ENCODE data around the gene ZC2HC1C.
A peak's percentile ranks its signal among the peaks of the same experiment; 100 is the strongest.
"Not testable (repeated sequence)": the region's sequence is repeated elsewhere in the genome, so short reads cannot be mapped to it uniquely, and the experiment has no call there.

Gene ZC2HC1C

DNA sequence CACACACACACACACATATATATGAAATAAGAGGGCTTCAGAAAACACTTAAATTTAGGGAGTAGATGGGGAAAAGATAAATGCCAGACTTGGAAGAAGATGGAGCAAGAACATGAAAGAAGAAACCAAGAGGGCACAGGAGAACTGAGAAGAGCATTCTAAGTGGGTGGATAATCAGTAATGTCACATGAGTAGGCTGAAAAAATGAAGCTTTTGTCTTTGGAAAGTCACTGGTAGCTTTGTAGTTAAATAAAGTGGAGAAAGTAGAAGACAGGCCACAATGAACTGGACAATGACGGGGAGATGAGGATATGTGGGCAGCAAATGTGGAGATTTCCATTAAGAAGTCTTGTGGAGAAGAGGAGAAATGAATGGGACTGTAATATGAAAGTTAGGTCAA is 2.2 kb upstream of the ZC2HC1C start:
- H3K4me1 Mint-ChIP-seq = peaks cover 8 to 20% of the 10 kb centered on the region in 2 donors
- ATAC-seq (replicated peaks) (no peak), DNase-seq (no peak)
- no peaks in the 10 kb centered on the region for H3K9me3 Mint-ChIP-seq
- H3K27ac Mint-ChIP-seq = no peak overlapping the region
- H3K27me3 Mint-ChIP-seq = no peaks in the 10 kb centered on the region
- H3K36me3 Mint-ChIP-seq = peaks cover 3% of the 10 kb centered on the region in 2 donors
- no peak overlapping the region for H3K4me3 Mint-ChIP-seq

- not testable (repeated sequence) for DNase-seq; ATAC-seq (replicated peaks); H3K27ac Mint-ChIP-seq; H3K9me3 Mint-ChIP-seq; H3K27me3 Mint-ChIP-seq; H3K36me3 Mint-ChIP-seq; H3K4me3 Mint-ChIP-seq
- H3K4me1 Mint-ChIP-seq = peaks cover 8 to 20% of the 10 kb centered on the region in 2 donors
These were observed 1.7 kb upstream of the ZC2HC1C start for GRCh38 chr14:75067765-75068164.

DNA sequence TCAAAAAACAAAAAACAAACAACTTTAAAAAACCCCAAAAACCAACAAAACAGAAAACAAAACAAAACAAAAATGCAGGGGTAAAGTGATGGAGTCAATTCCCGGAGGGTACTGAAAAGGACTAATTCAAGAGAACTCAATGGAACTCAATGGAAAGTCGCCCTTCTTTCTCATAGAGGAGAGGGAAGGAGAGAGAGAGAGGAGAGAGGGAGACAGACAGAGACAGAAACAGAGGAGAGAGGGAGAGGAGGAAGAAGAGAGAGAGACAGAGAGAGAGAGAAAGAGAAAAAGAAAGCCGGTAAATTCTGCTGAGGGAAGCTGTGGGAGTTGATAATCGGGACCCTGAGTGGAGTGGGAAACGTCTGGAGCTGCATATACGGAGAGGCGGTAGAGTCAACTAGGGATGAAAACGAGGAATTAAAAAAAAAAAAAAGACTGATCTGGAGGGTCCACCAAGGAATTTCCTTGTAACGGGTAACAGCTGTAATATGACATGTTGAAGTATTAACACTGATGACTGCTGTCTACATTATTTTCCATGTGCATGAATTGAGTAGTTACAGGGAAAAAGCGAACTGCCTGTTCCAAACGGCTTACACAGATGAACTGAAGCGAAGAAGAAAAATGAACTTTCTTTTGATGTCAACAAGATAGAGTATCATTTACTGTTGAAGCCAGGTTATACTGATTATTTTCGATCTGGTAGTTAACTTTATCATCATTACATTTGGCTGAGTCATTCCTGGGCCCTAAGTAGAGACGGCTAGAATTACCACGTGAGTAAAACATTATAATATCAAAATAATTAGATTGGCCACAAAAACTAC is 934 bp upstream of the ZC2HC1C start:
- no peak overlapping the region for H3K27ac Mint-ChIP-seq
- no peak overlapping the region for H3K4me3 Mint-ChIP-seq
- DNase-seq = no peak
- no peaks in the 10 kb centered on the region for H3K9me3 Mint-ChIP-seq
- peak in 1 of 2 donors; percentile 11 for ATAC-seq (replicated peaks)
- no peaks in the 10 kb centered on the region for H3K27me3 Mint-ChIP-seq
- H3K4me1 Mint-ChIP-seq = peaks cover 3 to 14% of the 10 kb centered on the region in 2 donors
- H3K36me3 Mint-ChIP-seq = peaks cover 3% of the 10 kb centered on the region in 2 donors

DNA sequence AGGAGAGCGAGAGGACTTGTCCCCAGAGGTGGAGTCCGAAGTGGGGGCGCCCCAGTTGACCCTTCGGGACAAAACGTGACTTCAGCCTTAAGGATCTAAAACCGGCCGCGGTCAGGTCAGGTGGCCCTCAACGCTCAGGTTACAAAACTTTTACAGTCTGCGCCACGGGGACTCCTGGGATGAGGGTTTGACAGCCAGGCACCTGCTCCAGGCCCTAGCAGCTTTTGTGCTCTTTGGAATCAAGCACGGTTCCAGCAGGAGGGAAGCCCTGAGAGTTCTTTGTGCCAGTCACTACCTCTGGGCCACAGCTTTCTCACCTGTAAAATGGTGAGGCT is 337 bp downstream of the ZC2HC1C start:
- H3K4me1 Mint-ChIP-seq = peaks cover 3 to 6% of the 10 kb centered on the region in 2 donors
- H3K4me3 Mint-ChIP-seq = peak overlapping the region in 1 of 2 donors; percentile 39
- H3K9me3 Mint-ChIP-seq = no peaks in the 10 kb centered on the region
- H3K27me3 Mint-ChIP-seq = no peaks in the 10 kb centered on the region
- DNase-seq (no peak), ATAC-seq (replicated peaks) (peak in 1 of 2 donors; percentile 2)
- H3K27ac Mint-ChIP-seq = peak overlapping the region; percentile 90
- H3K36me3 Mint-ChIP-seq = peaks cover 0 to under 1% of the 10 kb centered on the region in 2 donors

- ATAC-seq (replicated peaks) (no peak), DNase-seq (no peak)
- Mint-ChIP-seq H3K36me3 (peaks cover 0 to 5% of the 10 kb centered on the region in 2 donors), H3K27me3 (no peaks in the 10 kb centered on the region), H3K4me1 (peaks cover 3 to 6% of the 10 kb centered on the region in 2 donors), H3K27ac (no peak overlapping the region), H3K9me3 (no peaks in the 10 kb centered on the region), H3K4me3 (no peak overlapping the region)
These were observed 942 bp downstream of the ZC2HC1C start for GRCh38 chr14:75070383-75070782.

GRCh38 chr14:75077794-75078193 is 8.4 kb downstream of the ZC2HC1C start:
- no peak overlapping the region for H3K27ac Mint-ChIP-seq
- H3K4me3 Mint-ChIP-seq = no peak overlapping the region
- DNase-seq (no peak), ATAC-seq (replicated peaks) (no peak)
- H3K36me3 Mint-ChIP-seq = peaks cover 0 to 12% of the 10 kb centered on the region in 2 donors
- no peaks in the 10 kb centered on the region for H3K4me1 Mint-ChIP-seq
- H3K9me3 Mint-ChIP-seq = no peaks in the 10 kb centered on the region
- H3K27me3 Mint-ChIP-seq = no peaks in the 10 kb centered on the region

GRCh38 chr14:75079521-75079920 is 10.1 kb downstream of the ZC2HC1C start:
- ATAC-seq (replicated peaks) = no peak
- DNase-seq = no peak
- Mint-ChIP-seq H3K27me3 (no peaks in the 10 kb centered on the region), H3K27ac (no peak overlapping the region), H3K36me3 (peaks cover 8 to 26% of the 10 kb centered on the region in 2 donors), H3K4me1 (no peaks in the 10 kb centered on the region), H3K4me3 (no peak overlapping the region), H3K9me3 (no peaks in the 10 kb centered on the region)

- Mint-ChIP-seq H3K36me3 (peaks cover 20 to 31% of the 10 kb centered on the region in 2 donors), H3K27me3 (no peaks in the 10 kb centered on the region), H3K9me3 (no peaks in the 10 kb centered on the region)
These were observed 12.3 kb downstream of the ZC2HC1C start for GRCh38 chr14:75081660-75082229.

GRCh38 chr14:75083271-75083670 is 13.8 kb downstream of the ZC2HC1C start:
- H3K36me3 Mint-ChIP-seq = peaks cover 22 to 35% of the 10 kb centered on the region in 2 donors
- H3K27ac Mint-ChIP-seq = no peak overlapping the region

More at GRCh38 chr14:75081660-75082229, 12.3 kb downstream of the ZC2HC1C start:
- DNase-seq (no peak), ATAC-seq (replicated peaks) (no peak)
- no peak overlapping the region for H3K27ac Mint-ChIP-seq
- H3K4me3 Mint-ChIP-seq = no peak overlapping the region
- no peaks in the 10 kb centered on the region for H3K4me1 Mint-ChIP-seq

DNA sequence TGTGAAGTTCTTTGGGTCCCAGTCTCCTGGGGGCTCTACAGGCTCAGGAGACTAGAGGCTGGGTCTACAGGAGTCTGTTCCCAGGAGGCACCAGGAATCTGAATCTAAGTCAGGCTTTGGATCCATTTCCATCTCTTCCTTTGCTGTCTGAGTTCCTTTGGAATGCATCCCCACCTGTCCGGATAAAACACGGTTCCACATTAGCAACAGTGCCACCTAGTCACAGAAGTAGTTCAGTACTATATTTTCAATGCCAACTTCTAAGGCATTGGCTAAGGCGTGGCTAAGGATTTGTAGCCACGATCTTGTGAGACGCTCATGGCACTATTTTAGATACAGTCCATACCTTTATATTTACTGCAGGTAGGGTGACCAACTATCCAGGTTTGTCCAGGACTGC is 15.1 kb downstream of the ZC2HC1C start:
- peaks cover 27 to 40% of the 10 kb centered on the region in 2 donors for H3K36me3 Mint-ChIP-seq
- no peaks in the 10 kb centered on the region for H3K4me1 Mint-ChIP-seq
- ATAC-seq (replicated peaks) = no peak
- no peaks in the 10 kb centered on the region for H3K27me3 Mint-ChIP-seq
- no peak for DNase-seq
- peak overlapping the region; percentile 47 for H3K27ac Mint-ChIP-seq
- no peak overlapping the region for H3K4me3 Mint-ChIP-seq
- no peaks in the 10 kb centered on the region for H3K9me3 Mint-ChIP-seq

More at GRCh38 chr14:75083271-75083670, 13.8 kb downstream of the ZC2HC1C start:
- no peak overlapping the region for H3K4me3 Mint-ChIP-seq
- H3K4me1 Mint-ChIP-seq = no peaks in the 10 kb centered on the region
- no peaks in the 10 kb centered on the region for H3K27me3 Mint-ChIP-seq
- ATAC-seq (replicated peaks) = no peak
- no peak for DNase-seq
- H3K9me3 Mint-ChIP-seq = no peaks in the 10 kb centered on the region

DNA sequence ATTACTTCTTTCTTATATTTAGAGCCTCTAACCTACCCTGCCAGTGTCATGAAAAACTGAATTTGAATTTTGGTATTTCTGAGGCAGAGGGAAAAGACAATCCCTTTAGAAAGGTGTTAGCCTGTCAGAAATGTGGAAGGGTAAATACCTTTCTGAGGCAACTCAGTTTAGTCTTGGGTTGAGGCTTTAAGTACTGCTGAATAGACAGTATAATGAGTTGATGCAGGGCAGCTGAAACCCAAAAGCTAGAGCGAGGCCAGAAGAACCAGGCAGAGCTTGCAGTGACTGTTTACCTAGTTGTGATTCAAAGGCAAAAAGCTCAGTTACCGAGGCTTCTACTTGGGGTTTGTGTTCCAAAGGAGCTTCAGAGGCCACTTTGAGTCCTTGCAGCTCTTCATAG is 18.7 kb downstream of the ZC2HC1C start:
- Mint-ChIP-seq H3K36me3 (peaks cover 32 to 38% of the 10 kb centered on the region in 2 donors), H3K27ac (no peak overlapping the region), H3K4me3 (no peak overlapping the region), H3K9me3 (no peaks in the 10 kb centered on the region), H3K4me1 (no peaks in the 10 kb centered on the region), H3K27me3 (no peaks in the 10 kb centered on the region)
- DNase-seq (no peak), ATAC-seq (replicated peaks) (no peak)

DNA sequence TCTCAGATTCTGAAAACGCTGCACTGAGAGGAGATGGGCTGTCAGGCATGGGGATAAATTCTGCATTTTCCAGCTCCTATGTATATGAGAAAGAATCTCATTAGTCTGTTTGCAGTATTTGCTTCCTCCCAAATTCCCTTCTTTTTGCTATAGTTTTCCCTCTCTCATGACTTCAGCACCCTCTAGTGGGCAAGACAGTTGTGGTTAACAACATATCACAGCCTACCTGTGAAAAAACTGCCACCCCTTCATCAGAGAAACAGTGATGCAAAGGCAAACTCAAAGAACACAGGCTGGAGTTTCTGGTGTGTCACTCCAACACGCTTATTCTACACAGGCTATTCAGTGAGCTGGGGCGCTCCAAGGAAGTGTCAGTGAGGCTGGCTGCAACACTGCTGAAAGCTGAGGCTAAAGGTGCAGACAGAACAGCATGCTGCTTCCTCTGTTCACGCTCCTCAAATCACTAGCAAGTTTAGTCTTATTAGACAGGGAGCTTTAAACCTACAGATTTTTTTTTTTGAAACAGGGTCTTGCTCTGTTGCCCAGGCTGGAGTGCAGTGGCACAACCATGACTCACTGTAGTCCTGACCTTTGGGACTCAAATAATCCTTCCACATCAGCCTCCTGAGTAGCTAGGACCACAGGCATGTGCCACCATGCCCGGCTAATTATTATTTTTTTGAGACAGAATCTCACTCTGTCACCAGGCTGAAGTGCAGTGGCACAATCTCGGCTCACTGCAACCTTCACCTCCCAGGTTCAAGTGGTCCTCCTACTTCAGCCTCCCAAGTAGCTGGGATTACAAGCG is 19.3 kb downstream of the ZC2HC1C start:
- H3K4me3 Mint-ChIP-seq = no peak overlapping the region
- H3K9me3 Mint-ChIP-seq = no peaks in the 10 kb centered on the region
- ATAC-seq (replicated peaks) (peak; percentile 62 to 67), DNase-seq (no peak)
- peaks cover 32% of the 10 kb centered on the region in 2 donors for H3K36me3 Mint-ChIP-seq
- no peaks in the 10 kb centered on the region for H3K4me1 Mint-ChIP-seq
- H3K27me3 Mint-ChIP-seq = no peaks in the 10 kb centered on the region
- peak overlapping the region; percentile 25 for H3K27ac Mint-ChIP-seq

GRCh38 chr14:75090353-75090752 is 20.9 kb downstream of the ZC2HC1C start:
- no peak overlapping the region for H3K4me3 Mint-ChIP-seq
- no peak for ATAC-seq (replicated peaks)
- no peaks in the 10 kb centered on the region for H3K27me3 Mint-ChIP-seq
- no peak overlapping the region for H3K27ac Mint-ChIP-seq
- no peaks in the 10 kb centered on the region for H3K9me3 Mint-ChIP-seq
- DNase-seq = no peak
- peaks cover 26 to 29% of the 10 kb centered on the region in 2 donors for H3K36me3 Mint-ChIP-seq
- no peaks in the 10 kb centered on the region for H3K4me1 Mint-ChIP-seq

DNA sequence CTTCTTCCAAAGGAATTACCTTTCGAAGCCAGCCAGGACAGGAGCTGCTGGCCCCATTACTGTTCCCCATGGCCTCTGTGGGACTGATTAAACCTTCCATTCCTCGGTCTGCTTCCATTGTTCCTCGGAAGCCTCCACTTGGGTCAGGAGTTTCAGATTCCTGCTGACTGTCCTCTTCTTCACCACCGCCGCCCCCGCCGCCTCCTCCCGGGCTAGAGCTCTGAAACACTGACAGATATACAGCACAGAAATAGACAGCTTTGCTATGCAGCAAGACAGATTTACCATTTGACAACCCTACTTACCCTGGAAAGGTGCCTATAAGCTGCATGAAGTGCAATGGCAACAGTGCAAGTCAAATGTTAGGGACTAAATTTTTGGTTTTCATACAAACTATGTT is 21.8 kb downstream of the ZC2HC1C start:
- Mint-ChIP-seq H3K27me3 (no peaks in the 10 kb centered on the region), H3K4me3 (no peak overlapping the region), H3K4me1 (no peaks in the 10 kb centered on the region), H3K36me3 (peaks cover 23 to 28% of the 10 kb centered on the region in 2 donors), H3K9me3 (no peaks in the 10 kb centered on the region), H3K27ac (no peak overlapping the region)
- ATAC-seq (replicated peaks) (no peak), DNase-seq (no peak)
